Keratinocyte (primary cell): Measurements from ENCODE around the gene PTPN21. TPM values are rescaled to one million over a fixed set of nuclear protein-coding genes. Genes with fewer than 3 reads are reported as not detected.

Source experiments
- DNase-seq: peaks from one replicate; pipeline ENCODE4 v3.0.0-alpha.2; 2011; ENCODE audit warnings: low read depth, missing footprints, low spot score
- FAIRE-seq: peaks from 2 replicates; lab custom pipeline; 2011; peaks lifted over from hg19 to GRCh38; lab: Jason Lieb, UNC
- H2AFZ ChIP-seq: 2 replicates; pipeline ENCODE4 v1.6.0; 2012; ENCODE audit warnings: low read length, control low read depth, inconsistent platforms; ENCODE audit not compliant: control insufficient read depth
- H3K27ac ChIP-seq: 2 replicates; pipeline ENCODE4 v1.5.1; 2011; ENCODE audit warnings: low read length; ENCODE audit not compliant: control insufficient read depth, insufficient read depth
- H3K27me3 ChIP-seq: 3 replicates; pipeline ENCODE4 v1.6.0; 2011; ENCODE audit warnings: low read length; ENCODE audit not compliant: control insufficient read depth, insufficient read depth; ENCODE audit errors: extremely low read depth
- H3K36me3 ChIP-seq, 2 experiments: 2 replicates in 1 of 2; 3 replicates in 1 of 2; pipeline ENCODE4 v1.5.1; 2011; ENCODE audit warnings: low read length in 2 of 2, mild to moderate bottlenecking in 1 of 2; ENCODE audit not compliant: control insufficient read depth in 2 of 2, insufficient read depth in 2 of 2; ENCODE audit errors: extremely low read depth in 1 of 2
- H3K4me1 ChIP-seq: 3 replicates; pipeline ENCODE4 v1.5.1; 2011; ENCODE audit warnings: low read length; ENCODE audit not compliant: control insufficient read depth, insufficient read depth; ENCODE audit errors: extremely low read depth
- H3K4me2 ChIP-seq: 3 replicates; pipeline ENCODE4 v1.6.0; 2011; ENCODE audit warnings: low read depth, low read length; ENCODE audit not compliant: control insufficient read depth, insufficient read depth; ENCODE audit errors: extremely low read depth
- H3K4me3 ChIP-seq, 3 experiments: fragments of 200-600 bp in 1 of 3; sonication (generic) in 1 of 3; 2 replicates in 2 of 3; 3 replicates in 1 of 3; pipeline ENCODE4 v1.5.1; 2011 to 2016; ENCODE audit warnings: low read length in 3 of 3, mild to moderate bottlenecking in 3 of 3, control low read depth in 2 of 3, inconsistent platforms in 1 of 3, low read depth in 1 of 3, mixed read lengths in 1 of 3, mixed run types in 1 of 3, moderate library complexity in 1 of 3; ENCODE audit not compliant: control insufficient read depth in 2 of 3, insufficient read depth in 2 of 3; ENCODE audit errors: extremely low read depth in 1 of 3
- H3K79me2 ChIP-seq: 2 replicates; pipeline ENCODE4 v1.6.0; 2012; ENCODE audit warnings: low read length; ENCODE audit not compliant: control insufficient read depth, insufficient read depth
- H3K9ac ChIP-seq: 3 replicates; pipeline ENCODE4 v1.6.0; 2011; ENCODE audit warnings: low read length; ENCODE audit not compliant: control insufficient read depth, insufficient read depth; ENCODE audit errors: extremely low read depth
- H3K9me1 ChIP-seq: 3 replicates; pipeline ENCODE4 v1.6.0; 2011; ENCODE audit warnings: low read length; ENCODE audit not compliant: control insufficient read depth, insufficient read depth; ENCODE audit errors: extremely low read depth
- H3K9me3 ChIP-seq: 2 replicates; pipeline ENCODE4 v1.5.1; 2012; ENCODE audit warnings: low read depth, low read length; ENCODE audit not compliant: control insufficient read depth
- H4K20me1 ChIP-seq: 3 replicates; pipeline ENCODE4 v1.6.0; 2011; ENCODE audit warnings: low read length; ENCODE audit not compliant: control insufficient read depth, insufficient read depth; ENCODE audit errors: extremely low read depth
- EZH2 ChIP-seq: IDR thresholded peaks from one replicate; pipeline ENCODE4 v1.6.1; 2012; ENCODE audit warnings: inconsistent platforms, mild to moderate bottlenecking, low read length, moderate library complexity
- dilution Hi-C: fragments of 300-500 bp; cut with MboI; formaldehyde crosslinking; loops from one replicate; pipeline ENCODE4 v1.7.0; 2020; ENCODE audit warnings: low sequenced_read_pairs; ENCODE audit not compliant: extremely low pct_ligation_motif_present
- polyA plus RNA-seq, 5 experiments: library from polyadenylated mRNA; depleted of rRNA in 3 of 5; stranded (reverse) in 3 of 5; stranded (forward) in 1 of 5; unstranded in 1 of 5; fragments of >200 nt; gene quantifications; 1 replicate in 1 of 5; 2 replicates in 3 of 5; 3 replicates in 1 of 5; pipeline versions ENCODE4 v1.2.1 to v1.2.3, GENCODE V29; 2011 to 2012; ENCODE audit warnings: missing spikeins in 2 of 5, low read depth in 1 of 5, low replicate concordance in 1 of 5
- TF ChIP-seq, protein P1 (sequence below), 3 experiments: IDR thresholded peaks in 1 of 3; conservative IDR thresholded peaks in 1 of 3; optimal IDR thresholded peaks in 1 of 3; 2 replicates in 2 of 3; 3 replicates in 1 of 3; pipeline versions ENCODE3 to v1.5.1; 2011; ENCODE audit warnings: low read length in 3 of 3, mild to moderate bottlenecking in 3 of 3, moderate library complexity in 2 of 3, control low read depth in 1 of 3, inconsistent platforms in 1 of 3; ENCODE audit not compliant: insufficient read depth in 2 of 3; ENCODE audit errors: extremely low read depth in 1 of 3

PTPN21 gene
- polyA plus RNA-seq, 1 donor (not counting 4 experiments of a cell fraction or from before 2014, with no cell fraction given) = 7.4 TPM

DNA sequence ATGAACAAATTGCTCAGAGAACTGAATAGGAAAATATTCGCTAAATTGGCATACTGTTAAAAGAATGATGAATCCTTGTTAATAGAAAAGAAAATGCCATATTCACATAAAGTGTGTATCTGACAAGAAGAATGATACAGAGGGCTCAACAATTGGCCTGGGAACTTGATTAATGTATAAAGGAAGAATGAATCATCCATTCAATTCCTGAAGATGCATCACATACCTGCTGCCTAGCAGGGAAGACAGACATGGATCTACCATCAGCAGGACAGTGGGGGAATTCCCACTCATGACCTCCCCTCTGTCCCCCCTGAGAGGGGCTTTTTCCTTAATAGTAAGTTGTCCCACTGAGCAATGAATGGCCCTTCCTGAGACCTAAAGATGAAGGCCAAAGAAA, 13.5 kb downstream of the PTPN21 start:
- no peaks in the 10 kb centered on the region for H3K27me3 ChIP-seq
- H3K9ac ChIP-seq = no peak overlapping the region
- H3K27ac ChIP-seq = no peak overlapping the region
- H3K9me3 ChIP-seq = no peaks in the 10 kb centered on the region
- H3K4me1 ChIP-seq = peaks cover 3% of the 10 kb centered on the region
- no peak overlapping the region for H2AFZ ChIP-seq
- dilution Hi-C loops = no loop called here
- peak; percentile 26 for FAIRE-seq
- TF ChIP-seq, protein P1, sequence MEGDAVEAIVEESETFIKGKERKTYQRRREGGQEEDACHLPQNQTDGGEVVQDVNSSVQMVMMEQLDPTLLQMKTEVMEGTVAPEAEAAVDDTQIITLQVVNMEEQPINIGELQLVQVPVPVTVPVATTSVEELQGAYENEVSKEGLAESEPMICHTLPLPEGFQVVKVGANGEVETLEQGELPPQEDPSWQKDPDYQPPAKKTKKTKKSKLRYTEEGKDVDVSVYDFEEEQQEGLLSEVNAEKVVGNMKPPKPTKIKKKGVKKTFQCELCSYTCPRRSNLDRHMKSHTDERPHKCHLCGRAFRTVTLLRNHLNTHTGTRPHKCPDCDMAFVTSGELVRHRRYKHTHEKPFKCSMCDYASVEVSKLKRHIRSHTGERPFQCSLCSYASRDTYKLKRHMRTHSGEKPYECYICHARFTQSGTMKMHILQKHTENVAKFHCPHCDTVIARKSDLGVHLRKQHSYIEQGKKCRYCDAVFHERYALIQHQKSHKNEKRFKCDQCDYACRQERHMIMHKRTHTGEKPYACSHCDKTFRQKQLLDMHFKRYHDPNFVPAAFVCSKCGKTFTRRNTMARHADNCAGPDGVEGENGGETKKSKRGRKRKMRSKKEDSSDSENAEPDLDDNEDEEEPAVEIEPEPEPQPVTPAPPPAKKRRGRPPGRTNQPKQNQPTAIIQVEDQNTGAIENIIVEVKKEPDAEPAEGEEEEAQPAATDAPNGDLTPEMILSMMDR (optimal IDR thresholded peaks at IDR 0.05 in 1 of 3, IDR thresholded peaks at IDR 0.05 in 1 of 3, conservative IDR thresholded peaks at IDR 0.05 in 1 of 3; ENCODE audit: extremely low read depth in 1 of 3, insufficient read depth in 2 of 3, low read length in 3 of 3) = no peak
- no peak for TF ChIP-seq EZH2
- peaks cover 0 to 8% of the 10 kb centered on the region in 2 experiments for H3K36me3 ChIP-seq
- no peak overlapping the region for H3K4me2 ChIP-seq
- peaks cover 3% of the 10 kb centered on the region for H3K9me1 ChIP-seq
- H3K79me2 ChIP-seq = peaks cover 30% of the 10 kb centered on the region
- no peak for DNase-seq
- H3K4me3 ChIP-seq = no peak overlapping the region
- H4K20me1 ChIP-seq = no peaks in the 10 kb centered on the region

- FAIRE-seq = no peak
- dilution Hi-C loops = no loop called here
- Histone ChIP-seq H3K4me1 (no peaks in the 10 kb centered on the region), H3K79me2 (peaks cover 19% of the 10 kb centered on the region), H4K20me1 (no peaks in the 10 kb centered on the region), H3K4me2 (no peak overlapping the region), H2AFZ (no peak overlapping the region), H3K27ac (no peak overlapping the region), H3K36me3 (peaks cover 0 to 6% of the 10 kb centered on the region in 2 experiments), H3K27me3 (no peaks in the 10 kb centered on the region), H3K9me3 (no peaks in the 10 kb centered on the region), H3K9me1 (peaks cover 3% of the 10 kb centered on the region), H3K9ac (no peak overlapping the region), H3K4me3 (no peak overlapping the region)
- no peak for DNase-seq
- TF ChIP-seq, protein P1 (optimal IDR thresholded peaks at IDR 0.05 in 1 of 3, IDR thresholded peaks at IDR 0.05 in 1 of 3, conservative IDR thresholded peaks at IDR 0.05 in 1 of 3; ENCODE audit: extremely low read depth in 1 of 3, insufficient read depth in 2 of 3, low read length in 3 of 3) = no peak
- no peak for TF ChIP-seq EZH2
These were observed 19.0 kb downstream of the PTPN21 start for GRCh38 chr14:88535813-88536212.
